GM19025 (cell line): Measurements from ENCODE around the gene PIEZO1.
A peak's percentile ranks its signal among the peaks of the same experiment; 100 is the strongest.

Experiments used
- ATAC-seq: cut with Tn5 transposase; IDR thresholded peaks from one replicate; pipeline ENCODE4 v1.9.1; 2021; ENCODE audit warnings: mild to moderate bottlenecking, low read depth, moderate library complexity; ENCODE audit not compliant: unreplicated experiment

The PIEZO1 gene

GRCh38 chr16:88706965-88707826 is 77.8 kb downstream of the PIEZO1 start:
- no peak for ATAC-seq

- peak; percentile 63 for ATAC-seq
Observed at GRCh38 chr16:88706229-88706964, 78.6 kb downstream of the PIEZO1 start, which contains the start of the genes CTU2 and RNF166. TSS of gene CTU2 (plus strand) at chr16:88706503. CDS start at chr16:88706531, 28 bp downstream. TSS of gene RNF166 (minus strand) at chr16:88706408. CDS start at chr16:88706325, 83 bp downstream.

GRCh38 chr16:88705801-88706228 is 79.2 kb downstream of the PIEZO1 start:
- peak; percentile 9 for ATAC-seq

GRCh38 chr16:88705076-88705684 is 79.8 kb downstream of the PIEZO1 start:
- no peak for ATAC-seq

GRCh38 chr16:88703486-88704309 is 81.3 kb downstream of the PIEZO1 start:
- no peak for ATAC-seq

- no peak for ATAC-seq
Observed at GRCh38 chr16:88702371-88703210, 82.4 kb downstream of the PIEZO1 start.

- no peak for ATAC-seq
Observed at GRCh38 chr16:88701581-88702370, 83.2 kb downstream of the PIEZO1 start.

GRCh38 chr16:88700636-88701482 is 84.2 kb downstream of the PIEZO1 start:
- peak; percentile 66 for ATAC-seq

- no peak for ATAC-seq
Observed at GRCh38 chr16:88700322-88700635, 84.7 kb downstream of the PIEZO1 start.

GRCh38 chr16:88699180-88699579 is 85.8 kb downstream of the PIEZO1 start:
- no peak for ATAC-seq

GRCh38 chr16:88698646-88699045 is 86.4 kb downstream of the PIEZO1 start:
- no peak for ATAC-seq

- ATAC-seq: no peak
Observed at GRCh38 chr16:88697831-88698615, 87.0 kb downstream of the PIEZO1 start.

- no peak for ATAC-seq
Observed at GRCh38 chr16:88697116-88697830, 87.7 kb downstream of the PIEZO1 start.

GRCh38 chr16:88696441-88696840 is 88.6 kb downstream of the PIEZO1 start:
- ATAC-seq: no peak

- no peak for ATAC-seq
Observed at GRCh38 chr16:88695753-88696152, 89.3 kb downstream of the PIEZO1 start.

GRCh38 chr16:88695218-88695617 is 89.8 kb downstream of the PIEZO1 start:
- ATAC-seq: no peak
